Non-pigmented ciliary epithelial cell (primary cell): ENCODE measurements around the gene TMEM190.

Source experiments
- DNase-seq: peaks from one replicate; pipeline ENCODE4 v3.0.0-alpha.2; 2010; ENCODE audit warnings: low read depth

TMEM190 gene

DNA sequence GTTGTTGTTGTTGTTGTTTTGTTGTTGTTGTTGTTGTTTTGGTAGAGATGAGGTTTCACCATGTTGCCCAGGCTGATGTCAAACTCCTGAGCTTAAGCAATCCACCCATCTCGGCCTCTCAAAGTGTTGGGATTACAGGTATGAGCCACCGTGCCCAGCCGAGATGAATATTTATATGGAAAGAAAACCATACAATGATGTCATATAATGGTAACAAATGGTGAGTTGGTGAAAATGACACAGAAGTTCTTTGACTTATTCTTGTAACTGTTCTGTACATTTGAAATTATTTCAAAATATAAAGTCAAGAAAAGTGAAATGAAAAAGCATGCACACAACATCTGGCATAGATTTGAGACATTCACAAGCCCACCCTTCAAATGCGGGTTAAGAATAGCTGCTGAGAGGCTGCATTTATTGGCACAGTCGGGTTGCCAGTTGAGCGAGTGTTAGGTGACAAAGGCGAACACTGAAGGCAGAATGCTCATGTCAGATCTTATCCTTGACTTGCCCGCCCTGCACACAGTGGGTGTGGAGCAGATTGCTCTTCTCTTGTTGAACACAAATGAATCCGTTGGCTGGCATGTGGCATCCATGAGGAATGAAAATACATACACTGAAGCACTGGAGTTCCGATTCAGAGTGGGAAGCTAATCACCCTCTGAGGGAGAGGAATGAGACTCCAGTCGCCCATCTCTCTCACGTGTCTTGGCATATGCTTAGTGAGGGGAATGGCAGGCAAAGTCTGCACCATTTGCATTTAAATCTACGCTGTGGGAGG, 46.8 kb downstream of the TMEM190 start:
- no peak for DNase-seq

GRCh38 chr19:55424518-55424917, 47.9 kb downstream of the TMEM190 start:
- no peak for DNase-seq

DNA sequence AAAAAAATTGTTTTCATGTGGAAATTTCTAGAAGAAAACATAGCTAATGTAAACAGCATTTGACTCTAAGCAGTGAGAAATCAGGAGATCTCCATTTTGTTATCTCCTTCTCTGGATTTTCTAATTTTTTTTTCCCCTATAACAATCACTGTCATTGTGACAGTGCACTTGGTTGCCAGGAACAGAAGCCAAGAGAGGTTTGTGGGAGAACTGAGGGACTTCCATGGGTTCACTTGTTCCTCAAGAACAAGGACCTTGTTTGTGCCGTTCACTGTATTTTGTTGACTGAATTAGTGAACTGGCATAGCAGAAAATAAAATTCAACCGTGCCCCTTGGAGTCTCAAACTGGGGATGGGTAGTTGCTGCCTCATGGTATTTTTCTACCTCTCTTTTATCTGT, 49.4 kb downstream of the TMEM190 start:
- DNase-seq, result no peak
